K562 (cell line): Measurements from ENCODE around the gene GLRX3. TPM values are rescaled to one million over a fixed set of nuclear protein-coding genes. Genes with fewer than 3 reads are reported as not detected.

Experiments
- ARID1B ChIP-seq: fragments of 450-650 bp; IDR thresholded peaks from 2 replicates; pipeline ENCODE4 v1.6.1; 2016; ENCODE audit warnings: antibody characterized with exemption, mild to moderate bottlenecking, inconsistent platforms
- ARID2 ChIP-seq: fragments of 450-650 bp; IDR thresholded peaks from 2 replicates; pipeline ENCODE4 v1.6.1; 2017; ENCODE audit warnings: antibody characterized with exemption, mild to moderate bottlenecking
- CREBBP ChIP-seq: IDR thresholded peaks from one replicate; pipeline ENCODE4 v1.6.1; 2012; ENCODE audit warnings: low read depth, mild to moderate bottlenecking, control low read depth, inconsistent platforms, low read length
- EP400 ChIP-seq: fragments of 450-650 bp; IDR thresholded peaks from 2 replicates; pipeline ENCODE4 v1.6.1; 2017; ENCODE audit warnings: antibody characterized with exemption, mild to moderate bottlenecking, moderate library complexity
- FIP1L1 ChIP-seq: fragments of 200-400 bp; formaldehyde crosslinking; IDR thresholded peaks from 2 replicates; pipeline ENCODE4 v1.6.1; 2018; ENCODE audit warnings: mild to moderate bottlenecking, low read depth, low read length; ENCODE audit not compliant: poor library complexity, severe bottlenecking
- KAT2B ChIP-seq: IDR thresholded peaks from one replicate; pipeline ENCODE4 v1.6.1; 2012; ENCODE audit warnings: low read depth, mild to moderate bottlenecking, control low read depth, inconsistent platforms, low read length, moderate library complexity
- LARP7 ChIP-seq: fragments of 450-650 bp; IDR thresholded peaks from 2 replicates; pipeline ENCODE4 v1.6.1; 2016
- NFIC ChIP-seq: fragments of 450-650 bp; IDR thresholded peaks from 2 replicates; pipeline ENCODE4 v1.6.1; 2017; ENCODE audit warnings: mild to moderate bottlenecking, inconsistent platforms
- POLR2AphosphoS5 ChIP-seq: IDR thresholded peaks from 2 replicates; pipeline ENCODE4 v1.6.1; 2011; ENCODE audit warnings: mild to moderate bottlenecking, low read depth, low read length, moderate library complexity; ENCODE audit not compliant: control insufficient read depth, insufficient read depth
- POLR2G ChIP-seq: fragments of 200-400 bp; formaldehyde crosslinking; IDR thresholded peaks from 2 replicates; pipeline ENCODE4 v1.6.1; 2017; ENCODE audit warnings: low read depth, mild to moderate bottlenecking, antibody characterized with exemption, low read length, moderate library complexity
- SMARCA5 ChIP-seq: fragments of 450-650 bp; IDR thresholded peaks from 2 replicates; pipeline ENCODE4 v1.6.1; 2016
- TAF1 ChIP-seq: IDR thresholded peaks from 2 replicates; pipeline ENCODE4 v1.6.1; 2011; ENCODE audit warnings: mild to moderate bottlenecking, low read length, moderate library complexity; ENCODE audit not compliant: insufficient read depth, control insufficient read depth, severe bottlenecking; ENCODE audit errors: extremely low read depth
- TEAD1 ChIP-seq, 2 experiments: fragments of 450-650 bp in 1 of 2; sonication (generic) in 1 of 2; formaldehyde crosslinking; IDR thresholded peaks; 2 replicates each; pipeline versions ENCODE4 v1.4.0 to v1.8.0; 2020 to 2022; ENCODE audit warnings: mild to moderate bottlenecking in 2 of 2, missing genetic modification reagents in 1 of 2
- TOE1 ChIP-seq, 2 experiments: fragments of 450-650 bp in 1 of 2; sonication (generic) in 1 of 2; formaldehyde crosslinking in 1 of 2; IDR thresholded peaks; 2 replicates each; pipeline versions ENCODE4 v1.7.1 to v1.8.0; 2016 to 2022; ENCODE audit warnings: borderline replicate concordance in 2 of 2, mild to moderate bottlenecking in 2 of 2, antibody characterized with exemption in 1 of 2, inconsistent platforms in 1 of 2, low read depth in 1 of 2, missing genetic modification reagents in 1 of 2, moderate library complexity in 1 of 2
- TRIM24 ChIP-seq, 2 experiments: fragments of 450-650 bp; IDR thresholded peaks; 2 replicates each; pipeline ENCODE4 v1.6.1; 2016
- ZBTB1 ChIP-seq: sonication (generic); formaldehyde crosslinking; IDR thresholded peaks from 2 replicates; pipeline ENCODE4 v1.8.1; 2023; ENCODE audit warnings: missing genetic modification reagents, low read depth, mild to moderate bottlenecking, borderline replicate concordance
- ZNF165 ChIP-seq: fragments of 250-450 bp; sonication (Bioruptor Pico); IDR thresholded peaks from 2 replicates; pipeline ENCODE4 v1.4.0; 2020; ENCODE audit warnings: borderline replicate concordance
- polyA plus RNA-seq, 8 experiments: library from polyadenylated mRNA; depleted of rRNA in 4 of 8; stranded (reverse) in 5 of 8; unstranded in 3 of 8; fragments of >200 nt; fragmentation: Nextera tagmentation in 2 of 8; fragmentation: Illumina TruSeq in 1 of 8; extraction: Ambion mirVana in 2 of 8; extraction: Trizol in 1 of 8; gene quantifications; 2 replicates each; pipeline versions ENCODE4 v1.2.1 to v1.2.3, GENCODE V29; 2011 to 2014; ENCODE audit warnings: inconsistent platforms in 1 of 8, missing spikeins in 1 of 8
- total RNA-seq, 7 experiments: library from RNA; depleted of rRNA in 6 of 7; stranded (reverse); fragments of >200 nt in 6 of 7; fragmentation: Illumina TruSeq in 2 of 7; extraction: Trizol in 2 of 7; gene quantifications; 2 replicates each; pipeline versions ENCODE4 v1.2.1 to v1.2.3, GENCODE V29; 2011 to 2021; ENCODE audit warnings: low replicate concordance in 1 of 7
- TF ChIP-seq, protein P1 (sequence below): fragments of 450-650 bp; IDR thresholded peaks from 2 replicates; pipeline ENCODE4 v1.6.1; 2017; ENCODE audit warnings: mild to moderate bottlenecking, moderate library complexity
- TF ChIP-seq, protein P2 (sequence below): IDR thresholded peaks from 2 replicates; pipeline ENCODE4 v1.6.1; 2011; ENCODE audit not compliant: insufficient read length; ENCODE audit errors: extremely low read depth
- TF ChIP-seq, protein P3 (sequence below): sonication (generic); formaldehyde crosslinking; IDR thresholded peaks from 2 replicates; pipeline ENCODE4 v1.8.0; 2022; ENCODE audit warnings: missing genetic modification reagents, mild to moderate bottlenecking, borderline replicate concordance

The GLRX3 gene
- total and polyA plus RNA-seq, 9 of the 15 experiments (the other 6 are each of a cell fraction or from before 2014, with no cell fraction given): 115 to 190 (median 169) TPM

DNA sequence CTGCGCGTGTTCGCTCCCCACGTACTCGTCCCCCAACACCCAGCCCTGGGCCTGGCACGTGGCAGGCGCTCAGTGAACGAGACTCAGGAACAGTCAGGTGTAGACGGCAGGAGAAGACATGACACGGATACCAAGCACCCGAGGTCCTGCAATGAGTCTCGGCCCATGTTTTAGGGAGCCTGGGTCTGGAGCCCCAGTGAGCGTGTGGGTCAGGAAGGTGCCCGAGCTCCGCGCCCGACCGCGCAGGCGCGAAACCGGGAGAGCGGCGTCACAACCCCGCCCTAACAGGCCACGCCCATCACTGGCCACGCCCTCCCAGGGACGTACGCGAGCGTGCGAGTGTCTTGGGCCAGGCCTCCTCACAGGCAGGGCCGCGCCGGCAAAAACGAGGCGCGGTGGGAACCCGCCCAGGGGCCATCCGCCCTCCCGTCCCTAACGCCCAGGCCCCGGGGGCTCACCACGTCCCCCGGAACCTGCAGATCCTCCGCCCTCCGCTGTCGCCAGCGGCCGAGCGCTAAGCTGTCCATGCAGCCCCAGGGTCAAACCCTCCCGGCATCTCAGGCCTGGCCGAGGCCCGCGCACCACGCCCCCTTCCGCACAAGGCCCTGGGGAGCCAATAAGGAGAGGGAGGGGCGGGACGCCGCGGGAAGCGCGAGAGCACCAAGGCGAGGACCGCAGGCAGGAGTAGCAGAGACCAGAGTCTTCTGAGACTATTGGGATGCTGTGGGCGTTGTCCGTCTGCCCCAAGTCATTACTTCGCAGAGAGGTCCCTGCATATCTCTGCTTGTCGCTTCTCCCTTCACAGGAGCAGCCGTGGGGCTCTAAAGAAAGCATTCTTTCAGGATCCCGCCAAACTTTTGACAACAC lies 25.7 kb upstream of the GLRX3 start, which contains the start of gene C10orf143 (continued):
- TF ChIP-seq LARP7 (no peak), NFIC (peak; percentile 12; the same call in 1 of the 2 replicates), ZBTB1 (CRISPR knock-in tag) (0 out of 2 replicates have a peak, but pooled peaks have one; percentile 14), CREBBP (no peak), SMARCA5 (no peak), EP400 (peak; percentile 93), TEAD1 (CRISPR knock-in tag; IDR thresholded peaks at IDR 0.05) (0 out of 4 replicates have a peak, but pooled peaks of 1 of the 2 experiments have one; percentile 0), TAF1 (peak; percentile 49), KAT2B (no peak), TRIM24 (IDR thresholded peaks at IDR 0.05) (no peak), ARID1B (0 out of 2 replicates have a peak, but pooled peaks have one; percentile 4), POLR2AphosphoS5 (peak; percentile 63; the same call in 1 of the 2 replicates), POLR2G (peak; percentile 88), FIP1L1 (peak; percentile 40), ARID2 (no peak), TOE1 (IDR thresholded peaks at IDR 0.05; ENCODE audit: borderline replicate concordance) (peak; percentile 71; the same call in 1 of the 2 replicates), TOE1 (CRISPR knock-in tag; IDR thresholded peaks at IDR 0.05; ENCODE audit: borderline replicate concordance, low read depth) (no peak), ZNF165 (CRISPR knock-in tag) (no peak)
- TF ChIP-seq, protein P1, sequence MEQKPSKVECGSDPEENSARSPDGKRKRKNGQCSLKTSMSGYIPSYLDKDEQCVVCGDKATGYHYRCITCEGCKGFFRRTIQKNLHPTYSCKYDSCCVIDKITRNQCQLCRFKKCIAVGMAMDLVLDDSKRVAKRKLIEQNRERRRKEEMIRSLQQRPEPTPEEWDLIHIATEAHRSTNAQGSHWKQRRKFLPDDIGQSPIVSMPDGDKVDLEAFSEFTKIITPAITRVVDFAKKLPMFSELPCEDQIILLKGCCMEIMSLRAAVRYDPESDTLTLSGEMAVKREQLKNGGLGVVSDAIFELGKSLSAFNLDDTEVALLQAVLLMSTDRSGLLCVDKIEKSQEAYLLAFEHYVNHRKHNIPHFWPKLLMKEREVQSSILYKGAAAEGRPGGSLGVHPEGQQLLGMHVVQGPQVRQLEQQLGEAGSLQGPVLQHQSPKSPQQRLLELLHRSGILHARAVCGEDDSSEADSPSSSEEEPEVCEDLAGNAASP: no peak
- TF ChIP-seq, protein P2, sequence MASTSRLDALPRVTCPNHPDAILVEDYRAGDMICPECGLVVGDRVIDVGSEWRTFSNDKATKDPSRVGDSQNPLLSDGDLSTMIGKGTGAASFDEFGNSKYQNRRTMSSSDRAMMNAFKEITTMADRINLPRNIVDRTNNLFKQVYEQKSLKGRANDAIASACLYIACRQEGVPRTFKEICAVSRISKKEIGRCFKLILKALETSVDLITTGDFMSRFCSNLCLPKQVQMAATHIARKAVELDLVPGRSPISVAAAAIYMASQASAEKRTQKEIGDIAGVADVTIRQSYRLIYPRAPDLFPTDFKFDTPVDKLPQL: no peak
- TF ChIP-seq, protein P3, sequence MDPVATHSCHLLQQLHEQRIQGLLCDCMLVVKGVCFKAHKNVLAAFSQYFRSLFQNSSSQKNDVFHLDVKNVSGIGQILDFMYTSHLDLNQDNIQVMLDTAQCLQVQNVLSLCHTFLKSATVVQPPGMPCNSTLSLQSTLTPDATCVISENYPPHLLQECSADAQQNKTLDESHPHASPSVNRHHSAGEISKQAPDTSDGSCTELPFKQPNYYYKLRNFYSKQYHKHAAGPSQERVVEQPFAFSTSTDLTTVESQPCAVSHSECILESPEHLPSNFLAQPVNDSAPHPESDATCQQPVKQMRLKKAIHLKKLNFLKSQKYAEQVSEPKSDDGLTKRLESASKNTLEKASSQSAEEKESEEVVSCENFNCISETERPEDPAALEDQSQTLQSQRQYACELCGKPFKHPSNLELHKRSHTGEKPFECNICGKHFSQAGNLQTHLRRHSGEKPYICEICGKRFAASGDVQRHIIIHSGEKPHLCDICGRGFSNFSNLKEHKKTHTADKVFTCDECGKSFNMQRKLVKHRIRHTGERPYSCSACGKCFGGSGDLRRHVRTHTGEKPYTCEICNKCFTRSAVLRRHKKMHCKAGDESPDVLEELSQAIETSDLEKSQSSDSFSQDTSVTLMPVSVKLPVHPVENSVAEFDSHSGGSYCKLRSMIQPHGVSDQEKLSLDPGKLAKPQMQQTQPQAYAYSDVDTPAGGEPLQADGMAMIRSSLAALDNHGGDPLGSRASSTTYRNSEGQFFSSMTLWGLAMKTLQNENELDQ (CRISPR knock-in tag): no peak
